GM23338 (cell line): ENCODE data around the gene HCFC2.

Experiments used
- CREB1 ChIP-seq: fragments of 250-450 bp; sonication (Bioruptor Pico); IDR thresholded peaks from 2 replicates; pipeline ENCODE4 v1.5.0; 2020; ENCODE audit warnings: low read depth, mild to moderate bottlenecking, moderate library complexity
- EZH2 ChIP-seq: fragments of 200-600 bp; sonication (generic); IDR thresholded peaks from one replicate; pipeline ENCODE4 v1.8.0; 2017; ENCODE audit warnings: antibody characterized with exemption, mild to moderate bottlenecking, low read depth; ENCODE audit not compliant: unreplicated experiment
- EZH2phosphoT487 ChIP-seq: fragments of 200-600 bp; sonication (generic); IDR thresholded peaks from one replicate; pipeline ENCODE4 v1.8.1; 2018; ENCODE audit warnings: antibody characterized with exemption; ENCODE audit not compliant: unreplicated experiment
- JUNB ChIP-seq: IDR thresholded peaks from one replicate; pipeline ENCODE4 v1.6.1; 2016; ENCODE audit warnings: antibody characterized with exemption; ENCODE audit not compliant: unreplicated experiment
- POLR2AphosphoS5 ChIP-seq: IDR thresholded peaks from 2 replicates; pipeline ENCODE4 v1.6.1; 2016; ENCODE audit warnings: antibody characterized with exemption, low read depth
- ZNF114 ChIP-seq: fragments of 250-450 bp; sonication (Bioruptor Pico); IDR thresholded peaks from 2 replicates; pipeline ENCODE4 v1.5.0; 2020; ENCODE audit warnings: mild to moderate bottlenecking, moderate library complexity
- TF ChIP-seq, protein P1 (sequence below), 2 experiments: fragments of 200-600 bp in 1 of 2; sonication (generic) in 1 of 2; conservative IDR thresholded peaks; 2 replicates each; pipeline versions ENCODE4 v1.5.1 to v1.6.1; 2016 to 2017; ENCODE audit warnings: antibody characterized with exemption in 2 of 2, low read depth in 2 of 2, mild to moderate bottlenecking in 2 of 2, moderate library complexity in 1 of 2
- TF ChIP-seq, protein P2 (sequence below): fragments of 250-450 bp; sonication (Bioruptor Pico); IDR thresholded peaks from 2 replicates; pipeline ENCODE4 v1.5.0; 2020; ENCODE audit warnings: mild to moderate bottlenecking, moderate library complexity
- TF ChIP-seq, protein P3 (sequence below): IDR thresholded peaks from one replicate; pipeline ENCODE4 v1.6.1; 2018; ENCODE audit warnings: antibody characterized with exemption; ENCODE audit not compliant: unreplicated experiment

DNA sequence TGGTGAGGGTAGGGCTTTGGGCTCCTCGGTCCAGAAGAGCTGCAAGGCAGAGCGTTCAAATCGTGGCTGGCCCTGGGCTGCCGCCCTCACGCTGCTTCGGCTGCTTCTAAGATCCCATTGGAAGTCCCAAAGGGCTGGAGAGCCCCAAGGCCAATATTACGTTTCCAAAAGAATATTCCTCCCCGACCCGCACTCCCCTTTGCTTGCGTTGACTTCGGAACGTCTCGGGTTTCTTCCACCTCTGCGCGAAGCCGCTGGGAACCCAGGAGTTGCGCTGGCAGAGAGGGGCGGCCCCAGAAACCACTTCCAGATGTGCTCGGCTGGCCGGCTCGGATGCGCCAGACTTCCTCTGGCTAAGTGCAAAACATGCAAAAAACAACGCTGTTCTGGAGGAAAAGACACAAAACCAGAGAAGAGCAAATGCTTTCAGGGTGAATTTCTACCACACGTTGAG is 14.4 kb upstream of the HCFC2 start, which contains the start of gene GLT8D2:
- TF ChIP-seq POLR2AphosphoS5 (peak; percentile 28; the same call in 1 of the 2 replicates), EZH2phosphoT487 (no peak), EZH2 (no peak), CREB1 (CRISPR knock-in tag) (no peak), ZNF114 (no peak), JUNB (no peak)
- TF ChIP-seq, protein P1, sequence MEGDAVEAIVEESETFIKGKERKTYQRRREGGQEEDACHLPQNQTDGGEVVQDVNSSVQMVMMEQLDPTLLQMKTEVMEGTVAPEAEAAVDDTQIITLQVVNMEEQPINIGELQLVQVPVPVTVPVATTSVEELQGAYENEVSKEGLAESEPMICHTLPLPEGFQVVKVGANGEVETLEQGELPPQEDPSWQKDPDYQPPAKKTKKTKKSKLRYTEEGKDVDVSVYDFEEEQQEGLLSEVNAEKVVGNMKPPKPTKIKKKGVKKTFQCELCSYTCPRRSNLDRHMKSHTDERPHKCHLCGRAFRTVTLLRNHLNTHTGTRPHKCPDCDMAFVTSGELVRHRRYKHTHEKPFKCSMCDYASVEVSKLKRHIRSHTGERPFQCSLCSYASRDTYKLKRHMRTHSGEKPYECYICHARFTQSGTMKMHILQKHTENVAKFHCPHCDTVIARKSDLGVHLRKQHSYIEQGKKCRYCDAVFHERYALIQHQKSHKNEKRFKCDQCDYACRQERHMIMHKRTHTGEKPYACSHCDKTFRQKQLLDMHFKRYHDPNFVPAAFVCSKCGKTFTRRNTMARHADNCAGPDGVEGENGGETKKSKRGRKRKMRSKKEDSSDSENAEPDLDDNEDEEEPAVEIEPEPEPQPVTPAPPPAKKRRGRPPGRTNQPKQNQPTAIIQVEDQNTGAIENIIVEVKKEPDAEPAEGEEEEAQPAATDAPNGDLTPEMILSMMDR (conservative IDR thresholded peaks at IDR 0.05; ENCODE audit: low read depth in 2 of 2): no peak
- TF ChIP-seq, protein P2, sequence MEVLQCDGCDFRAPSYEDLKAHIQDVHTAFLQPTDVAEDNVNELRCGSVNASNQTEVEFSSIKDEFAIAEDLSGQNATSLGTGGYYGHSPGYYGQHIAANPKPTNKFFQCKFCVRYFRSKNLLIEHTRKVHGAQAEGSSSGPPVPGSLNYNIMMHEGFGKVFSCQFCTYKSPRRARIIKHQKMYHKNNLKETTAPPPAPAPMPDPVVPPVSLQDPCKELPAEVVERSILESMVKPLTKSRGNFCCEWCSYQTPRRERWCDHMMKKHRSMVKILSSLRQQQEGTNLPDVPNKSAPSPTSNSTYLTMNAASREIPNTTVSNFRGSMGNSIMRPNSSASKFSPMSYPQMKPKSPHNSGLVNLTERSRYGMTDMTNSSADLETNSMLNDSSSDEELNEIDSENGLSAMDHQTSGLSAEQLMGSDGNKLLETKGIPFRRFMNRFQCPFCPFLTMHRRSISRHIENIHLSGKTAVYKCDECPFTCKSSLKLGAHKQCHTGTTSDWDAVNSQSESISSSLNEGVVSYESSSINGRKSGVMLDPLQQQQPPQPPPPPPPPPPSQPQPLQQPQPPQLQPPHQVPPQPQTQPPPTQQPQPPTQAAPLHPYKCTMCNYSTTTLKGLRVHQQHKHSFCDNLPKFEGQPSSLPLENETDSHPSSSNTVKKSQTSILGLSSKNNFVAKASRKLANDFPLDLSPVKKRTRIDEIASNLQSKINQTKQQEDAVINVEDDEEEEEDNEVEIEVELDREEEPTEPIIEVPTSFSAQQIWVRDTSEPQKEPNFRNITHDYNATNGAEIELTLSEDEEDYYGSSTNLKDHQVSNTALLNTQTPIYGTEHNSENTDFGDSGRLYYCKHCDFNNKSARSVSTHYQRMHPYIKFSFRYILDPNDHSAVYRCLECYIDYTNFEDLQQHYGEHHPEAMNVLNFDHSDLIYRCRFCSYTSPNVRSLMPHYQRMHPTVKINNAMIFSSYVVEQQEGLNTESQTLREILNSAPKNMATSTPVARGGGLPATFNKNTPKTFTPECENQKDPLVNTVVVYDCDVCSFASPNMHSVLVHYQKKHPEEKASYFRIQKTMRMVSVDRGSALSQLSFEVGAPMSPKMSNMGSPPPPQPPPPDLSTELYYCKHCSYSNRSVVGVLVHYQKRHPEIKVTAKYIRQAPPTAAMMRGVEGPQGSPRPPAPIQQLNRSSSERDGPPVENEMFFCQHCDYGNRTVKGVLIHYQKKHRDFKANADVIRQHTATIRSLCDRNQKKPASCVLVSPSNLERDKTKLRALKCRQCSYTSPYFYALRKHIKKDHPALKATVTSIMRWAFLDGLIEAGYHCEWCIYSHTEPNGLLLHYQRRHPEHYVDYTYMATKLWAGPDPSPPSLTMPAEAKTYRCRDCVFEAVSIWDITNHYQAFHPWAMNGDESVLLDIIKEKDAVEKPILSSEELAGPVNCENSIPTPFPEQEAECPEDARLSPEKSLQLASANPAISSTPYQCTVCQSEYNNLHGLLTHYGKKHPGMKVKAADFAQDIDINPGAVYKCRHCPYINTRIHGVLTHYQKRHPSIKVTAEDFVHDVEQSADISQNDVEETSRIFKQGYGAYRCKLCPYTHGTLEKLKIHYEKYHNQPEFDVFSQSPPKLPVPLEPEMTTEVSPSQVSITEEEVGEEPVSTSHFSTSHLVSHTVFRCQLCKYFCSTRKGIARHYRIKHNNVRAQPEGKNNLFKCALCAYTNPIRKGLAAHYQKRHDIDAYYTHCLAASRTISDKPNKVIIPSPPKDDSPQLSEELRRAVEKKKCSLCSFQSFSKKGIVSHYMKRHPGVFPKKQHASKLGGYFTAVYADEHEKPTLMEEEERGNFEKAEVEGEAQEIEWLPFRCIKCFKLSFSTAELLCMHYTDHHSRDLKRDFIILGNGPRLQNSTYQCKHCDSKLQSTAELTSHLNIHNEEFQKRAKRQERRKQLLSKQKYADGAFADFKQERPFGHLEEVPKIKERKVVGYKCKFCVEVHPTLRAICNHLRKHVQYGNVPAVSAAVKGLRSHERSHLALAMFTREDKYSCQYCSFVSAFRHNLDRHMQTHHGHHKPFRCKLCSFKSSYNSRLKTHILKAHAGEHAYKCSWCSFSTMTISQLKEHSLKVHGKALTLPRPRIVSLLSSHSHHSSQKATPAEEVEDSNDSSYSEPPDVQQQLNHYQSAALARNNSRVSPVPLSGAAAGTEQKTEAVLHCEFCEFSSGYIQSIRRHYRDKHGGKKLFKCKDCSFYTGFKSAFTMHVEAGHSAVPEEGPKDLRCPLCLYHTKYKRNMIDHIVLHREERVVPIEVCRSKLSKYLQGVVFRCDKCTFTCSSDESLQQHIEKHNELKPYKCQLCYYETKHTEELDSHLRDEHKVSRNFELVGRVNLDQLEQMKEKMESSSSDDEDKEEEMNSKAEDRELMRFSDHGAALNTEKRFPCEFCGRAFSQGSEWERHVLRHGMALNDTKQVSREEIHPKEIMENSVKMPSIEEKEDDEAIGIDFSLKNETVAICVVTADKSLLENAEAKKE (CRISPR knock-in tag): no peak
- TF ChIP-seq, protein P3, sequence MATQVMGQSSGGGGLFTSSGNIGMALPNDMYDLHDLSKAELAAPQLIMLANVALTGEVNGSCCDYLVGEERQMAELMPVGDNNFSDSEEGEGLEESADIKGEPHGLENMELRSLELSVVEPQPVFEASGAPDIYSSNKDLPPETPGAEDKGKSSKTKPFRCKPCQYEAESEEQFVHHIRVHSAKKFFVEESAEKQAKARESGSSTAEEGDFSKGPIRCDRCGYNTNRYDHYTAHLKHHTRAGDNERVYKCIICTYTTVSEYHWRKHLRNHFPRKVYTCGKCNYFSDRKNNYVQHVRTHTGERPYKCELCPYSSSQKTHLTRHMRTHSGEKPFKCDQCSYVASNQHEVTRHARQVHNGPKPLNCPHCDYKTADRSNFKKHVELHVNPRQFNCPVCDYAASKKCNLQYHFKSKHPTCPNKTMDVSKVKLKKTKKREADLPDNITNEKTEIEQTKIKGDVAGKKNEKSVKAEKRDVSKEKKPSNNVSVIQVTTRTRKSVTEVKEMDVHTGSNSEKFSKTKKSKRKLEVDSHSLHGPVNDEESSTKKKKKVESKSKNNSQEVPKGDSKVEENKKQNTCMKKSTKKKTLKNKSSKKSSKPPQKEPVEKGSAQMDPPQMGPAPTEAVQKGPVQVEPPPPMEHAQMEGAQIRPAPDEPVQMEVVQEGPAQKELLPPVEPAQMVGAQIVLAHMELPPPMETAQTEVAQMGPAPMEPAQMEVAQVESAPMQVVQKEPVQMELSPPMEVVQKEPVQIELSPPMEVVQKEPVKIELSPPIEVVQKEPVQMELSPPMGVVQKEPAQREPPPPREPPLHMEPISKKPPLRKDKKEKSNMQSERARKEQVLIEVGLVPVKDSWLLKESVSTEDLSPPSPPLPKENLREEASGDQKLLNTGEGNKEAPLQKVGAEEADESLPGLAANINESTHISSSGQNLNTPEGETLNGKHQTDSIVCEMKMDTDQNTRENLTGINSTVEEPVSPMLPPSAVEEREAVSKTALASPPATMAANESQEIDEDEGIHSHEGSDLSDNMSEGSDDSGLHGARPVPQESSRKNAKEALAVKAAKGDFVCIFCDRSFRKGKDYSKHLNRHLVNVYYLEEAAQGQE: no peak
